Effector CD8-positive, alpha-beta T cell (primary cell): ENCODE data around the gene PSMD1.
"Not testable (repeated sequence)": the region's sequence is repeated elsewhere in the genome, so short reads cannot be mapped to it uniquely, and the experiment has no call there.

Source experiments
- DNase-seq: peaks from one replicate; lab custom pipeline; 2025; lab: John Stamatoyannopoulos, UW

The PSMD1 gene

GRCh38 chr2:231159306-231159705 lies 102.6 kb downstream of the PSMD1 start:
- DNase-seq: no peak

- DNase-seq: no peak
Measured at GRCh38 chr2:231160701-231161100, 104.0 kb downstream of the PSMD1 start.

- no peak for DNase-seq
Measured at GRCh38 chr2:231161252-231161839, 104.7 kb downstream of the PSMD1 start.

GRCh38 chr2:231161877-231162329 lies 105.2 kb downstream of the PSMD1 start:
- no peak for DNase-seq

- no peak for DNase-seq
Measured at GRCh38 chr2:231163011-231163410, 106.3 kb downstream of the PSMD1 start.

GRCh38 chr2:231163414-231164095 lies 106.9 kb downstream of the PSMD1 start:
- DNase-seq: no peak

GRCh38 chr2:231167745-231168459 lies 111.2 kb downstream of the PSMD1 start:
- no peak for DNase-seq

- DNase-seq: no peak
Measured at GRCh38 chr2:231168460-231169139, 111.9 kb downstream of the PSMD1 start.

- no peak for DNase-seq
Measured at GRCh38 chr2:231169488-231169887, 112.8 kb downstream of the PSMD1 start.

- DNase-seq: no peak
Measured at GRCh38 chr2:231170055-231170454, 113.4 kb downstream of the PSMD1 start.

- DNase-seq: no peak
Measured at GRCh38 chr2:231172025-231172424, 115.4 kb downstream of the PSMD1 start.

- no peak for DNase-seq
Measured at GRCh38 chr2:231174211-231174651, 117.6 kb downstream of the PSMD1 start.

GRCh38 chr2:231176066-231176465 lies 119.4 kb downstream of the PSMD1 start:
- DNase-seq: no peak

- no peak for DNase-seq
Measured at GRCh38 chr2:231177156-231178025, 120.7 kb downstream of the PSMD1 start.

GRCh38 chr2:231178805-231179204 lies 122.1 kb downstream of the PSMD1 start:
- not testable (repeated sequence) for DNase-seq

GRCh38 chr2:231181860-231182512 lies 125.3 kb downstream of the PSMD1 start:
- DNase-seq: no peak

GRCh38 chr2:231182513-231182899 lies 125.8 kb downstream of the PSMD1 start:
- DNase-seq: no peak

GRCh38 chr2:231183851-231184250 lies 127.2 kb downstream of the PSMD1 start:
- DNase-seq: no peak

- no peak for DNase-seq
Measured at GRCh38 chr2:231184319-231184718, 127.7 kb downstream of the PSMD1 start.

GRCh38 chr2:231185050-231185725 lies 128.5 kb downstream of the PSMD1 start:
- no peak for DNase-seq
